Activated CD4-positive, alpha-beta T cell treated with anti-CD3 and anti-CD28 coated beads, Interleukin-2, amount 50 U/mL, for 48 hours (primary cell): ENCODE data around the gene IFFO2.
"Not testable (repeated sequence)": the region's sequence is repeated elsewhere in the genome, so short reads cannot be mapped to it uniquely, and the experiment has no call there.

Source experiments
- DNase-seq, 2 experiments: peaks; one replicate each; pipeline ENCODE4 v3.0.0-alpha.2; 2020

The IFFO2 gene

GRCh38 chr1:18917071-18917799 is 39.2 kb downstream of the IFFO2 start:
- DNase-seq: no peak

- DNase-seq: no peak
Measured at GRCh38 chr1:18915341-18915740, 41.1 kb downstream of the IFFO2 start.

- DNase-seq: peak; percentile 83 to 86
Measured at GRCh38 chr1:18913065-18913835, 43.2 kb downstream of the IFFO2 start.

- DNase-seq: no peak
Measured at GRCh38 chr1:18912550-18912949, 43.9 kb downstream of the IFFO2 start.

- peak; percentile 27 to 38 for DNase-seq
Measured at GRCh38 chr1:18908911-18909771, 47.3 kb downstream of the IFFO2 start.

GRCh38 chr1:18907917-18908845 is 48.3 kb downstream of the IFFO2 start:
- no peak for DNase-seq

GRCh38 chr1:18907021-18907916 is 49.2 kb downstream of the IFFO2 start:
- peak; percentile 49 to 66 for DNase-seq

GRCh38 chr1:18903291-18903756 is 53.2 kb downstream of the IFFO2 start:
- DNase-seq: no peak

GRCh38 chr1:18902523-18903290 is 53.8 kb downstream of the IFFO2 start, which contains the start of gene ALDH4A1:
Gene ALDH4A1, minus strand, starts transcription at chr1:18902555. Its CDS starts 32 bp downstream, at chr1:18902523.
- peak; percentile 91 to 94 for DNase-seq

GRCh38 chr1:18901952-18902522 is 54.4 kb downstream of the IFFO2 start:
- peak in 1 of 2 experiments; percentile 35 for DNase-seq

- DNase-seq: no peak
Measured at GRCh38 chr1:18901147-18901951, 55.1 kb downstream of the IFFO2 start.

GRCh38 chr1:18900303-18900841 is 56.1 kb downstream of the IFFO2 start:
- DNase-seq: no peak

GRCh38 chr1:18899363-18900049 is 57.0 kb downstream of the IFFO2 start:
- DNase-seq: no peak

- DNase-seq: no peak
Measured at GRCh38 chr1:18898567-18898966, 57.9 kb downstream of the IFFO2 start.

GRCh38 chr1:18895317-18895716 is 61.2 kb downstream of the IFFO2 start:
- DNase-seq: no peak

- DNase-seq: no peak
Measured at GRCh38 chr1:18893120-18893519, 63.4 kb downstream of the IFFO2 start.

GRCh38 chr1:18891858-18892257 is 64.6 kb downstream of the IFFO2 start:
- DNase-seq: not testable (repeated sequence)

GRCh38 chr1:18891426-18891780 is 65.1 kb downstream of the IFFO2 start:
- no peak for DNase-seq
